Testis (tissue), 2 donors: ENCODE measurements around the gene MAP1LC3B2.

Source experiments
- POLR2A ChIP-seq: fragments of 450-650 bp; IDR thresholded peaks from one replicate; pipeline ENCODE4 v1.6.1; 2017; ENCODE audit warnings: antibody characterized with exemption, mild to moderate bottlenecking, moderate library complexity
- TF ChIP-seq, protein P1 (sequence below), 3 experiments: fragments of 450-650 bp in 2 of 3; fragments of 200-600 bp in 1 of 3; sonication (generic) in 1 of 3; IDR thresholded peaks; one replicate each; pipeline ENCODE4 v1.5.1; 2016 to 2019; ENCODE audit warnings: antibody characterized with exemption in 3 of 3, mild to moderate bottlenecking in 2 of 3, moderate library complexity in 1 of 3

DNA sequence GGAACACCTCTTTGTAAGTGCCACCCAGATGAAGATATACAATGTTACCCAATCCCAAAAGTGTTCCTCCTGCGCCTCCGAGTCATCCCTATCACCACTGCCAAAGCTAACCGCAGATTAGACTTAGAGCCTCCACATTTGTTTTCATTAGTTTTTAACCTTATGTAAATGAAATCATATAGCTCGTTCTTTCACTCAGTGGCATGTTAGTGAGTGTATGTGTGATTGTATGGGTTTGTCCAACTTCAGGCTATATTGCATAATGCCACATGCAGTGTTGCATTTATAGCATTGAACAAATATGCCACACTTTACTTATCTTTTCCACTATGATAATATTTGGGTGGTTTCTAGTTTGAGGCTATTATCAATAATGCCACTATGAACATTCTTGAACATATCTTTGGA lies 18.0 kb downstream of the MAP1LC3B2 start:
- TF ChIP-seq, protein P1, sequence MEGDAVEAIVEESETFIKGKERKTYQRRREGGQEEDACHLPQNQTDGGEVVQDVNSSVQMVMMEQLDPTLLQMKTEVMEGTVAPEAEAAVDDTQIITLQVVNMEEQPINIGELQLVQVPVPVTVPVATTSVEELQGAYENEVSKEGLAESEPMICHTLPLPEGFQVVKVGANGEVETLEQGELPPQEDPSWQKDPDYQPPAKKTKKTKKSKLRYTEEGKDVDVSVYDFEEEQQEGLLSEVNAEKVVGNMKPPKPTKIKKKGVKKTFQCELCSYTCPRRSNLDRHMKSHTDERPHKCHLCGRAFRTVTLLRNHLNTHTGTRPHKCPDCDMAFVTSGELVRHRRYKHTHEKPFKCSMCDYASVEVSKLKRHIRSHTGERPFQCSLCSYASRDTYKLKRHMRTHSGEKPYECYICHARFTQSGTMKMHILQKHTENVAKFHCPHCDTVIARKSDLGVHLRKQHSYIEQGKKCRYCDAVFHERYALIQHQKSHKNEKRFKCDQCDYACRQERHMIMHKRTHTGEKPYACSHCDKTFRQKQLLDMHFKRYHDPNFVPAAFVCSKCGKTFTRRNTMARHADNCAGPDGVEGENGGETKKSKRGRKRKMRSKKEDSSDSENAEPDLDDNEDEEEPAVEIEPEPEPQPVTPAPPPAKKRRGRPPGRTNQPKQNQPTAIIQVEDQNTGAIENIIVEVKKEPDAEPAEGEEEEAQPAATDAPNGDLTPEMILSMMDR (IDR thresholded peaks at IDR 0.05) = no peak
- no peak for TF ChIP-seq POLR2A
